ENCODE measurements around the gene ADAT3. TPM values are rescaled to one million over a fixed set of nuclear protein-coding genes. Genes with fewer than 3 reads are reported as not detected.

ADAT3 gene
- total RNA-seq, 1 donor from 2014 or later = 18.4 TPM

- intact Hi-C loops (cut with DNase I) = loop anchor here (10.0 kb wide), 1 partner anchor 105 kb away; the partner anchor contains the start of gene BTBD2
- Histone ChIP-seq H3K36me3 (peaks cover 22 to 23% of the 10 kb centered on the region in 2 donors), H3K4me1 (peaks cover 3 to 9% of the 10 kb centered on the region in 2 donors), H3K4me3 (no peak overlapping the region), H3K9me3 (no peaks in the 10 kb centered on the region), H3K27me3 (no peaks in the 10 kb centered on the region), H3K27ac (no peak overlapping the region)
- TF ChIP-seq CTCF (IDR thresholded peaks at IDR 0.05) = no peak
- no peak for DNase-seq (ENCODE audit: low spot score in 2 of 2)
Measured at GRCh38 chr19:1909761-1910080, 4.5 kb downstream of the ADAT3 start.

DNA sequence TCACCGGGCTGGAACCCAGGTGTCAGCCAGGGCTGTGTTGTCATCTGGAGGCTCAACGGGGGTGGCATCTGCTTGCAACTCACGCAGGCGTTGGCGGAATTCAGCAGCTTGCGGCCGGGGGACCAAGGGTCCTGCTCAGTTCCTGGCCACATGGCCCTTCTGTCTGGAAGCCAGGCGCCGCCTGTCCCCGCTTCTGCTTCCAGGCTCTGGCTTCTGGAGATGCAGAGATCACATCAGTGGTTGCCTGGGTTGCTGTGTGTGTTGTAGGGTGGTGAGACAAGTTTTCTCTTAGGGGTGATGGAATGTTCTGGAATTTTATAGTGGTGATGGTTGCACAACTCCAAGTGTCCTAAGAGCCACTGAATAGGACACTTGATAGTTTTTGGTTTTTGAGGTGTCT lies 5.0 kb downstream of the ADAT3 start:
- intact Hi-C loops (cut with DNase I) = no loop called here
- Histone ChIP-seq H3K36me3 (peaks cover 22 to 23% of the 10 kb centered on the region in 2 donors), H3K9me3 (no peaks in the 10 kb centered on the region), H3K4me1 (peaks cover 2 to 8% of the 10 kb centered on the region in 2 donors), H3K4me3 (no peak overlapping the region), H3K27me3 (no peaks in the 10 kb centered on the region), H3K27ac (no peak overlapping the region)
- TF ChIP-seq CTCF (IDR thresholded peaks at IDR 0.05) = no peak
- no peak for DNase-seq (ENCODE audit: low spot score in 2 of 2)

DNA sequence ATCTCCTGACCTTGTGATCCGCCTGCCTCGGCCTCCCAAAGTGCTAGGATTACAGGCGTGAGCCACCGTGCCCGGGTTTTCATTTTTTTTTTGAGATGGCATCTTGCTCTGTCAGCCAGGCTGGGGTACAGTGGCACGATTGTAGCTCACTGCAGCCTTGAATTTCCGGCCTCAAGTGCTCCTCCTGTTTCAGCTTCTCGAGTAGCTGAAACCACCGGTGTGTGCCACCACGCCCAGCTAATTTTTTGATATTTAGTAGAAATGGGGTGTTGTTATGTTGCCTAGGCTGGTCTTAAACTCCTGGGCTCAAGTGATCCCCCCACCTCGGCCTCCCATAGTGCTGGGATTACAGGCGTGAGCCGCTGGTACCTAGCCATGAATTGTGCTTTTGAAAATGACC lies 5.9 kb downstream of the ADAT3 start:
- intact Hi-C loops (cut with DNase I) = no loop called here
- no peak for DNase-seq (ENCODE audit: low spot score in 2 of 2)
- Histone ChIP-seq H3K4me3 (no peak overlapping the region), H3K4me1 (peaks cover 0 to 5% of the 10 kb centered on the region in 2 donors), H3K36me3 (peaks cover 22 to 23% of the 10 kb centered on the region in 2 donors), H3K27ac (no peak overlapping the region), H3K27me3 (no peaks in the 10 kb centered on the region), H3K9me3 (no peaks in the 10 kb centered on the region)
- no peak for TF ChIP-seq CTCF (IDR thresholded peaks at IDR 0.05)

- H3K9me3 ChIP-seq = no peaks in the 10 kb centered on the region
- no peak overlapping the region for H3K27ac ChIP-seq
- no peaks in the 10 kb centered on the region for H3K27me3 ChIP-seq
- TF ChIP-seq CTCF (IDR thresholded peaks at IDR 0.05) = no peak
- no peak for DNase-seq (ENCODE audit: low spot score in 2 of 2)
- no peak overlapping the region for H3K4me3 ChIP-seq
- no peaks in the 10 kb centered on the region for H3K4me1 ChIP-seq
- intact Hi-C loops (cut with DNase I) = no loop called here
- H3K36me3 ChIP-seq = peaks cover 22 to 23% of the 10 kb centered on the region in 2 donors
Measured at GRCh38 chr19:1911995-1912394, 6.8 kb downstream of the ADAT3 start.

- H3K9me3 ChIP-seq = no peaks in the 10 kb centered on the region
- H3K4me1 ChIP-seq = no peaks in the 10 kb centered on the region
- no peak overlapping the region for H3K27ac ChIP-seq
- TF ChIP-seq CTCF (IDR thresholded peaks at IDR 0.05) = no peak
- intact Hi-C loops (cut with DNase I) = no loop called here
- DNase-seq (ENCODE audit: low spot score in 2 of 2) = no peak
- no peaks in the 10 kb centered on the region for H3K27me3 ChIP-seq
- H3K4me3 ChIP-seq = no peak overlapping the region
- peaks cover 27 to 29% of the 10 kb centered on the region in 2 donors for H3K36me3 ChIP-seq
Measured at GRCh38 chr19:1912760-1913505, 7.7 kb downstream of the ADAT3 start.

Measured in ascending aorta (tissue), 2 donors.